K562 (cell line): Measurements from ENCODE around the gene TYW1B.
"Not testable (repeated sequence)": the region's sequence is repeated elsewhere in the genome, so short reads cannot be mapped to it uniquely, and the experiment has no call there.

Source experiments
- ELK1 ChIP-seq: sonication (generic); formaldehyde crosslinking; IDR thresholded peaks from 2 replicates; pipeline ENCODE4 v1.8.1; 2022; ENCODE audit warnings: missing genetic modification reagents
- GABPA ChIP-seq: fragments of 200-800 bp; sonication (Bioruptor generic); conservative IDR thresholded peaks from 2 replicates; pipeline ENCODE4 v1.6.1; 2016; ENCODE audit warnings: low read depth, missing genetic modification characterization, missing compliant biosample characterization
- HNRNPK ChIP-seq: fragments of 200-400 bp; formaldehyde crosslinking; IDR thresholded peaks from one replicate; pipeline ENCODE4 v1.6.1; 2018; ENCODE audit warnings: mild to moderate bottlenecking, low read depth, low read length; ENCODE audit not compliant: poor library complexity, severe bottlenecking
- MAFF ChIP-seq: IDR thresholded peaks from 2 replicates; pipeline ENCODE4 v1.6.1; 2012; ENCODE audit warnings: low read length, improper control_type of control experiment
- NFRKB ChIP-seq: fragments of 450-650 bp; IDR thresholded peaks from 2 replicates; pipeline ENCODE4 v1.6.1; 2016; ENCODE audit warnings: low read depth
- POLR2AphosphoS2 ChIP-seq: IDR thresholded peaks from 2 replicates; pipeline ENCODE4 v1.6.1; 2012; ENCODE audit warnings: low read length, improper control_type of control experiment
- POLR3A ChIP-seq: IDR thresholded peaks from 2 replicates; pipeline ENCODE4 v1.6.1; 2011; ENCODE audit warnings: borderline replicate concordance, mild to moderate bottlenecking, moderate library complexity; ENCODE audit not compliant: insufficient read length, insufficient read depth; ENCODE audit errors: extremely low read depth
- RAD21 ChIP-seq, 2 experiments: fragments of 250-450 bp in 1 of 2; fragments of 450-650 bp in 1 of 2; sonication (Bioruptor Pico) in 1 of 2; formaldehyde crosslinking in 1 of 2; IDR thresholded peaks in 1 of 2; conservative IDR thresholded peaks in 1 of 2; 2 replicates each; pipeline versions ENCODE4 v1.4.0 to v1.8.0; 2020 to 2022; ENCODE audit warnings: mild to moderate bottlenecking in 2 of 2, moderate library complexity in 1 of 2
- ZFP1 ChIP-seq: fragments of 450-650 bp; formaldehyde crosslinking; IDR thresholded peaks from 2 replicates; pipeline ENCODE4 v1.4.0; 2020; ENCODE audit warnings: mild to moderate bottlenecking, mixed read lengths
- ZNF217 ChIP-seq: sonication (generic); formaldehyde crosslinking; IDR thresholded peaks from 2 replicates; pipeline ENCODE4 v1.8.0; 2022; ENCODE audit warnings: mild to moderate bottlenecking, missing genetic modification reagents
- ZNF24 ChIP-seq: fragments of 450-650 bp; IDR thresholded peaks from 2 replicates; pipeline ENCODE4 v1.6.1; 2016
- TF ChIP-seq, protein P1 (sequence below): fragments of 250-450 bp; sonication (Bioruptor Pico); IDR thresholded peaks from 2 replicates; pipeline ENCODE4 v1.8.0; 2021; ENCODE audit warnings: borderline replicate concordance, mild to moderate bottlenecking, moderate library complexity; ENCODE audit not compliant: poor library complexity, severe bottlenecking

DNA sequence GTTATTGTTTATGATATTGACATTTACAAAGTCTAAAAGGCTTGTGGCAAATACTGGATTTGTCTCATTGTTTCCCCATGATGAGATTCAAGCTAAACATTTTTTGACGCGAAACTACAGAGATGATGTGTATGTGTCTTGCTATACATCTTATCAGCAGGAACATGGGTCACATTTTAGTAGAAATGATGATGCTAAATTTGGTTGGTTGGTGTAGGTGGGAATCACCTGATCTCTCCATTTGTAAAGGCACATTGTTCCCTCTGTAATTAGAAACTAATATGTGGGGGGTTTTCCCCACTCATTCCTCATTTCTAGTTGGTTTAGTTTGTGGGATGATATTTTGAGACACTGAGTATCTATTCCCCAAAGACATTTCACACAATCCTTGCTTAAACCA lies 32.6 kb downstream of the TYW1B start:
- not testable (repeated sequence) for TF ChIP-seq POLR3A; ZNF24; HNRNPK; POLR2AphosphoS2; RAD21 (CRISPR knock-in tag; conservative IDR thresholded peaks at IDR 0.05 in 1 of 2, IDR thresholded peaks at IDR 0.05 in 1 of 2); GABPA (tag); ZFP1 (CRISPR knock-in tag); ZNF217 (CRISPR knock-in tag); NFRKB; MAFF; ELK1 (CRISPR knock-in tag)
- TF ChIP-seq, protein P1, sequence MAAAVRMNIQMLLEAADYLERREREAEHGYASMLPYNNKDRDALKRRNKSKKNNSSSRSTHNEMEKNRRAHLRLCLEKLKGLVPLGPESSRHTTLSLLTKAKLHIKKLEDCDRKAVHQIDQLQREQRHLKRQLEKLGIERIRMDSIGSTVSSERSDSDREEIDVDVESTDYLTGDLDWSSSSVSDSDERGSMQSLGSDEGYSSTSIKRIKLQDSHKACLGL (CRISPR knock-in tag) = not testable (repeated sequence)
